HEK293T (cell line): ENCODE measurements around the gene PAK4.

Experiments
- ARNT ChIP-seq: fragments of 450-650 bp; IDR thresholded peaks from 2 replicates; pipeline ENCODE4 v1.6.1; 2017; ENCODE audit warnings: mild to moderate bottlenecking
- BHLHE40 ChIP-seq: fragments of 450-650 bp; IDR thresholded peaks from 2 replicates; pipeline ENCODE4 v1.6.1; 2016; ENCODE audit warnings: mild to moderate bottlenecking, moderate library complexity, borderline replicate concordance
- CTBP1 ChIP-seq: fragments of 450-650 bp; IDR thresholded peaks from 2 replicates; pipeline ENCODE4 v1.6.1; 2016; ENCODE audit warnings: borderline replicate concordance
- FOXA1 ChIP-seq: fragments of 450-650 bp; IDR thresholded peaks from 2 replicates; pipeline ENCODE4 v1.6.1; 2016; ENCODE audit warnings: mild to moderate bottlenecking
- FOXK2 ChIP-seq: fragments of 450-650 bp; IDR thresholded peaks from 2 replicates; pipeline ENCODE4 v1.6.1; 2016; ENCODE audit warnings: mild to moderate bottlenecking
- FOXM1 ChIP-seq: fragments of 450-650 bp; IDR thresholded peaks from 2 replicates; pipeline ENCODE4 v1.6.1; 2017; ENCODE audit warnings: mild to moderate bottlenecking, borderline replicate concordance
- L3MBTL2 ChIP-seq: fragments of 450-650 bp; conservative IDR thresholded peaks from 2 replicates; pipeline ENCODE4 v1.6.1; 2016; ENCODE audit warnings: mild to moderate bottlenecking
- LEF1 ChIP-seq: fragments of 450-650 bp; IDR thresholded peaks from 2 replicates; pipeline ENCODE4 v1.6.1; 2017; ENCODE audit warnings: mild to moderate bottlenecking, borderline replicate concordance
- NFRKB ChIP-seq: fragments of 450-650 bp; IDR thresholded peaks from 2 replicates; pipeline ENCODE4 v1.6.1; 2016; ENCODE audit warnings: mild to moderate bottlenecking, moderate library complexity
- SP1 ChIP-seq: fragments of 450-650 bp; IDR thresholded peaks from 2 replicates; pipeline ENCODE4 v1.6.1; 2017
- SUZ12 ChIP-seq: fragments of 450-650 bp; IDR thresholded peaks from 2 replicates; pipeline ENCODE4 v1.6.1; 2016; ENCODE audit warnings: mild to moderate bottlenecking
- ZNF384 ChIP-seq: fragments of 450-650 bp; IDR thresholded peaks from 2 replicates; pipeline ENCODE4 v1.6.1; 2016

DNA sequence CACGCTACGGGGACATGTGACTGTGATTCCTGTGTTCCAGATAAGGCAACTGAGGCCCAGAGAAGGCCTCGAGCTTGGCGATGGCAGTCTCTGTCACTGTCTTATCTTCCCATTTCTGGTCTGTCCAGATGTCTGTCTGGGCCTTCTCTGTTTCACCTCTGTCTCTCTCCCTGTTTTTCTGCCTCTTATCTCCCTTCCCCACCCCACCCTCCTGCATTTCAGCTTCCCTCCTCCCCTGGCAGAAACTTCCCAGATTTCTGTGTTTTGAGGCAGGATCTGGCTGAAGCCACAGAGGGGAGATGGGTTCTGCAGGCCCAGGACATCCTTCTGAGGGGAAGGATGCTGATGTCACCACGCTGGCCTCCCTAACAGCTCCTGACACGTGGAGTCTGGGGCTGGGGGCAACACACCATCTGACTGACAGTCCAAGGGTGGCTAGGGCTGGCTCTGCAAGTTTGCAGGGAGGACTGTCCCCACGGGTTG, 14.4 kb downstream of the PAK4 start:
- no peak for TF ChIP-seq ARNT
- TF ChIP-seq SUZ12 = no peak
- TF ChIP-seq BHLHE40 = no peak
- TF ChIP-seq FOXM1 = no peak
- TF ChIP-seq LEF1 = no peak
- no peak for TF ChIP-seq NFRKB
- no peak for TF ChIP-seq FOXK2
- TF ChIP-seq CTBP1 = no peak
- no peak for TF ChIP-seq ZNF384
- TF ChIP-seq L3MBTL2 = no peak
- no peak for TF ChIP-seq FOXA1
- no peak for TF ChIP-seq SP1
